GM12878 (cell line): ENCODE measurements around the gene EPN1.

Experiments used
- EZH2 ChIP-seq: IDR thresholded peaks from 2 replicates; pipeline ENCODE4 v1.6.1; 2012; ENCODE audit warnings: low read depth, mild to moderate bottlenecking, control low read depth, inconsistent platforms, low read length, borderline replicate concordance; ENCODE audit not compliant: control insufficient read depth
- POLR2A ChIP-seq: IDR thresholded peaks from 2 replicates; pipeline ENCODE4 v1.6.1; 2011; ENCODE audit warnings: low read depth, mild to moderate bottlenecking, low read length
- TBL1XR1 ChIP-seq: IDR thresholded peaks from 2 replicates; pipeline ENCODE4 v1.6.1; 2012; ENCODE audit warnings: low read depth, low read length, improper control_type of control experiment
- TF ChIP-seq, protein P1 (sequence below), 3 experiments: IDR thresholded peaks in 2 of 3; conservative IDR thresholded peaks in 1 of 3; 2 replicates each; pipeline ENCODE4 v1.5.1; 2011; ENCODE audit warnings: low read depth in 3 of 3, low read length in 3 of 3, mild to moderate bottlenecking in 3 of 3, control low read depth in 2 of 3, moderate library complexity in 2 of 3, inconsistent platforms in 1 of 3, mixed read lengths in 1 of 3; ENCODE audit not compliant: control insufficient read depth in 2 of 3, insufficient read depth in 1 of 3; ENCODE audit errors: extremely low read depth in 1 of 3
- TF ChIP-seq, protein P2 (sequence below): IDR thresholded peaks from 2 replicates; pipeline ENCODE4 v1.6.1; 2012; ENCODE audit warnings: mild to moderate bottlenecking, low read depth, low read length

DNA sequence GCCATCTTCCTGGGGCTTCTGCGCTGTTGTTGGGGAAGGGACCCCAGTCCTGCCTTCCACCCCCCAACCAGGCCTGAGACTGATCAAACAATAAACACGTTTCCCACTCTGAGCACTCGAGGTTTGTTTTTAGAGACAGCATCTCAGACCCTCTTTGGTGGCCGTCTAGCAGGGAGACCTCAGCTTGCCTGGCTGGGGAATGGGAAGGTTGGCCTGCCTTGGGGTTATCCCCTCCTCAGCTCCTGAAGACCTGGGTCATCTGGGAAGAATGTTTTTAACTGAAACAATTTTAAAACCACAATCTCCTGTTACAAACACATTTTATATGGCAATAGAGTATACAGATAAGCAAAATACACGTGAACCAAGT lies 29.5 kb upstream of the EPN1 start:
- TF ChIP-seq, protein P1, sequence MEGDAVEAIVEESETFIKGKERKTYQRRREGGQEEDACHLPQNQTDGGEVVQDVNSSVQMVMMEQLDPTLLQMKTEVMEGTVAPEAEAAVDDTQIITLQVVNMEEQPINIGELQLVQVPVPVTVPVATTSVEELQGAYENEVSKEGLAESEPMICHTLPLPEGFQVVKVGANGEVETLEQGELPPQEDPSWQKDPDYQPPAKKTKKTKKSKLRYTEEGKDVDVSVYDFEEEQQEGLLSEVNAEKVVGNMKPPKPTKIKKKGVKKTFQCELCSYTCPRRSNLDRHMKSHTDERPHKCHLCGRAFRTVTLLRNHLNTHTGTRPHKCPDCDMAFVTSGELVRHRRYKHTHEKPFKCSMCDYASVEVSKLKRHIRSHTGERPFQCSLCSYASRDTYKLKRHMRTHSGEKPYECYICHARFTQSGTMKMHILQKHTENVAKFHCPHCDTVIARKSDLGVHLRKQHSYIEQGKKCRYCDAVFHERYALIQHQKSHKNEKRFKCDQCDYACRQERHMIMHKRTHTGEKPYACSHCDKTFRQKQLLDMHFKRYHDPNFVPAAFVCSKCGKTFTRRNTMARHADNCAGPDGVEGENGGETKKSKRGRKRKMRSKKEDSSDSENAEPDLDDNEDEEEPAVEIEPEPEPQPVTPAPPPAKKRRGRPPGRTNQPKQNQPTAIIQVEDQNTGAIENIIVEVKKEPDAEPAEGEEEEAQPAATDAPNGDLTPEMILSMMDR (IDR thresholded peaks at IDR 0.05 in 2 of 3, conservative IDR thresholded peaks at IDR 0.05 in 1 of 3; ENCODE audit: control insufficient read depth in 2 of 3, extremely low read depth in 1 of 3, insufficient read depth in 1 of 3, low read depth in 3 of 3, low read length in 3 of 3), result no peak
- TF ChIP-seq, protein P2, sequence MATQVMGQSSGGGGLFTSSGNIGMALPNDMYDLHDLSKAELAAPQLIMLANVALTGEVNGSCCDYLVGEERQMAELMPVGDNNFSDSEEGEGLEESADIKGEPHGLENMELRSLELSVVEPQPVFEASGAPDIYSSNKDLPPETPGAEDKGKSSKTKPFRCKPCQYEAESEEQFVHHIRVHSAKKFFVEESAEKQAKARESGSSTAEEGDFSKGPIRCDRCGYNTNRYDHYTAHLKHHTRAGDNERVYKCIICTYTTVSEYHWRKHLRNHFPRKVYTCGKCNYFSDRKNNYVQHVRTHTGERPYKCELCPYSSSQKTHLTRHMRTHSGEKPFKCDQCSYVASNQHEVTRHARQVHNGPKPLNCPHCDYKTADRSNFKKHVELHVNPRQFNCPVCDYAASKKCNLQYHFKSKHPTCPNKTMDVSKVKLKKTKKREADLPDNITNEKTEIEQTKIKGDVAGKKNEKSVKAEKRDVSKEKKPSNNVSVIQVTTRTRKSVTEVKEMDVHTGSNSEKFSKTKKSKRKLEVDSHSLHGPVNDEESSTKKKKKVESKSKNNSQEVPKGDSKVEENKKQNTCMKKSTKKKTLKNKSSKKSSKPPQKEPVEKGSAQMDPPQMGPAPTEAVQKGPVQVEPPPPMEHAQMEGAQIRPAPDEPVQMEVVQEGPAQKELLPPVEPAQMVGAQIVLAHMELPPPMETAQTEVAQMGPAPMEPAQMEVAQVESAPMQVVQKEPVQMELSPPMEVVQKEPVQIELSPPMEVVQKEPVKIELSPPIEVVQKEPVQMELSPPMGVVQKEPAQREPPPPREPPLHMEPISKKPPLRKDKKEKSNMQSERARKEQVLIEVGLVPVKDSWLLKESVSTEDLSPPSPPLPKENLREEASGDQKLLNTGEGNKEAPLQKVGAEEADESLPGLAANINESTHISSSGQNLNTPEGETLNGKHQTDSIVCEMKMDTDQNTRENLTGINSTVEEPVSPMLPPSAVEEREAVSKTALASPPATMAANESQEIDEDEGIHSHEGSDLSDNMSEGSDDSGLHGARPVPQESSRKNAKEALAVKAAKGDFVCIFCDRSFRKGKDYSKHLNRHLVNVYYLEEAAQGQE, result no peak
- TF ChIP-seq EZH2 (no peak), TBL1XR1 (no peak), POLR2A (no peak)
